Heart left ventricle (tissue), 13 donors: ENCODE data around the gene HTR2A.

Source experiments
- POLR2A ChIP-seq, 2 donors: fragments of 450-650 bp; IDR thresholded peaks; one replicate each; pipeline ENCODE4 v1.6.1; 2017; ENCODE audit warnings: antibody characterized with exemption in 2 of 2, mild to moderate bottlenecking in 2 of 2, moderate library complexity in 2 of 2
- TF ChIP-seq, protein P1 (sequence below), 12 donors: fragments of 200-600 bp; sonication (generic) in 4 of 12; IDR thresholded peaks; one replicate each; pipeline versions ENCODE4 v1.5.0 to v1.8.0; 2018 to 2022; ENCODE audit warnings: antibody characterized with exemption in 12 of 12, mild to moderate bottlenecking in 5 of 12
- donor health status: ischemic (EF 13 %, LVEDD 7.1; RV severe dilation, severe dysfunction).
- donor health status: DM: no; HTN: yes; CAD: no.
- donor health status: DM: no; HTN: no; CAD: no.
- donor health status: ischemic (EF 25% LVEDD 6.9; RV normal size, moderate dysfunction).
- donor health status: ischemic (EF 25% LVEDD 5.7; RV mildly dilated, moderate dysfunction).
- donor health status: ischemic (EF 35%, LVEDD 5.7; RV mildly dilated, moderate dysfunction).
- donor health status: nonischemic (EF 11% LVEDD 7.7; RV severe dilation, severe dysfunction).
- donor health status: DM: yes; HTN: yes; CAD: no.
- donor health status: PGD.
- donor health status: ischemic (EF 29% LVEDD 5.4; RV normal size, mild dysfunction).
- donor health status: nonischemic (EF 23%, LVEDD 6.1; RV moderate dilation, normal function).

DNA sequence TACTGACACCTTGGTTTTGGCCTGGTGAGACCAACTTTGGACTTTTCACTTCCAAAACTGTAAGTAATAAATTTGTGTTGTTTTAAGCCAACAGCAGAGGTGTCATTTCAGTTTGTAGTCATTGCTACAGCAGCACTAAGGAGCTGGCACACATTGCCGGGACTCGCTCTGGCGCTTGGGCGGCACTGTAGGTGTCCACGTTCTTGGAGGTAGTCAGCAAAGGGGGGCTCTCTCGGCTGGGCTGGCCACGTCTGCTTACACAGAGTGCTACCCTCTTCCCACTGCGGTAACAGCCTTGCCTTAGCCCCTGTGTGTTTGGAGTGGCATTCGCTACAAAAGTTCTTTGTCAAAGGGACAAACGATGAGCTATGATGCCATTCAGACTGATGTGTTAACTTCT is 44.7 kb downstream of the HTR2A start:
- TF ChIP-seq, protein P1, sequence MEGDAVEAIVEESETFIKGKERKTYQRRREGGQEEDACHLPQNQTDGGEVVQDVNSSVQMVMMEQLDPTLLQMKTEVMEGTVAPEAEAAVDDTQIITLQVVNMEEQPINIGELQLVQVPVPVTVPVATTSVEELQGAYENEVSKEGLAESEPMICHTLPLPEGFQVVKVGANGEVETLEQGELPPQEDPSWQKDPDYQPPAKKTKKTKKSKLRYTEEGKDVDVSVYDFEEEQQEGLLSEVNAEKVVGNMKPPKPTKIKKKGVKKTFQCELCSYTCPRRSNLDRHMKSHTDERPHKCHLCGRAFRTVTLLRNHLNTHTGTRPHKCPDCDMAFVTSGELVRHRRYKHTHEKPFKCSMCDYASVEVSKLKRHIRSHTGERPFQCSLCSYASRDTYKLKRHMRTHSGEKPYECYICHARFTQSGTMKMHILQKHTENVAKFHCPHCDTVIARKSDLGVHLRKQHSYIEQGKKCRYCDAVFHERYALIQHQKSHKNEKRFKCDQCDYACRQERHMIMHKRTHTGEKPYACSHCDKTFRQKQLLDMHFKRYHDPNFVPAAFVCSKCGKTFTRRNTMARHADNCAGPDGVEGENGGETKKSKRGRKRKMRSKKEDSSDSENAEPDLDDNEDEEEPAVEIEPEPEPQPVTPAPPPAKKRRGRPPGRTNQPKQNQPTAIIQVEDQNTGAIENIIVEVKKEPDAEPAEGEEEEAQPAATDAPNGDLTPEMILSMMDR (IDR thresholded peaks at IDR 0.05): no peak
- TF ChIP-seq POLR2A (IDR thresholded peaks at IDR 0.05): no peak
